ENCODE data around the gene GFRA4. TPM values are rescaled to one million over a fixed set of nuclear protein-coding genes. Genes with fewer than 3 reads are reported as not detected.

The GFRA4 gene
- total and polyA plus RNA-seq, 2 donors (not counting 3 experiments of a cell fraction or from before 2014, with no cell fraction given) = not detected

GRCh38 chr20:3689978-3690377, 26.8 kb upstream of the GFRA4 start:
- FAIRE-seq = no peak
- no peaks in the 10 kb centered on the region for H3K36me3 ChIP-seq (ENCODE audit: control insufficient read depth in 2 of 2, extremely low read depth in 1 of 2, insufficient read depth in 2 of 2, low read length in 2 of 2)
- H3K27ac ChIP-seq (ENCODE audit: insufficient read depth, low read depth, low read length) = no peak overlapping the region
- H3K4me3 ChIP-seq (replicated peaks in 1 of 3; ENCODE audit: insufficient read depth in 1 of 3, low read depth in 1 of 3, low read length in 3 of 3) = no peak overlapping the region
- H3K4me1 ChIP-seq (ENCODE audit: control insufficient read depth, extremely low read depth, insufficient read depth, low read length) = no peaks in the 10 kb centered on the region
- no peak overlapping the region for H2AFZ ChIP-seq (ENCODE audit: low read depth, low read length)
- no TSS peak for BruUV-seq (replicated peaks)
- H3K9me3 ChIP-seq (replicated peaks; ENCODE audit: control insufficient read depth, insufficient read depth, low read length) = no peaks in the 10 kb centered on the region
- no peaks in the 10 kb centered on the region for H4K20me1 ChIP-seq (replicated peaks; ENCODE audit: control insufficient read depth, extremely low read depth, insufficient read depth, low read length)
- ChIA-PET POLR2A (no interaction called here), CTCF (interaction anchor here (1.6 to 12.6 kb wide), 4 partner anchors 7 to 19 kb away, joined by 3 to 112 read pairs (median 23); no protein-coding TSS in a partner anchor)
- H3K79me2 ChIP-seq (ENCODE audit: control insufficient read depth, insufficient read depth, low read length) = no peaks in the 10 kb centered on the region
- H3K9ac ChIP-seq (replicated peaks; ENCODE audit: extremely low read depth, insufficient read depth, low read length) = no peak overlapping the region
- dilution Hi-C loops (cut with MboI; ENCODE audit: extremely low pct_ligation_motif_present, low sequenced_read_pairs) (no loop called here), intact Hi-C loops (cut with micrococcal nuclease) (no loop called here)
- no peak overlapping the region for H3K4me2 ChIP-seq (ENCODE audit: insufficient read depth, low read length)
- no peak for TF ChIP-seq GATA2 (IDR thresholded peaks at IDR 0.05; ENCODE audit: insufficient read depth, insufficient read length, low read depth, low read length)
- no peak for TF ChIP-seq EZH2 (IDR thresholded peaks at IDR 0.05; ENCODE audit: borderline replicate concordance, low read depth, low read length, severe bottlenecking)
- TF ChIP-seq CTCF (IDR thresholded peaks at IDR 0.05; ENCODE audit: extremely low read depth in 1 of 2, insufficient read depth in 1 of 2, low read depth in 1 of 2, low read length in 2 of 2) = no peak
- TF ChIP-seq MYC (IDR thresholded peaks at IDR 0.05; ENCODE audit: low read depth, low read length) = no peak
- no peak for TF ChIP-seq MAX (IDR thresholded peaks at IDR 0.05; ENCODE audit: insufficient read depth, insufficient read length)
- no peak for TF ChIP-seq POLR2AphosphoS5 (IDR thresholded peaks at IDR 0.05; ENCODE audit: insufficient read depth, low read depth, low read length)
- TF ChIP-seq FOS (IDR thresholded peaks at IDR 0.05; ENCODE audit: borderline replicate concordance, insufficient read depth, low read length) = no peak
- TF ChIP-seq JUN (IDR thresholded peaks at IDR 0.05; ENCODE audit: borderline replicate concordance, insufficient read depth, insufficient read length, low read depth) = no peak
- TF ChIP-seq POLR2A (IDR thresholded peaks at IDR 0.05; ENCODE audit: low read depth, low read length) = no peak
- peaks cover 14 to 16% of the 10 kb centered on the region in 2 experiments for H3K27me3 ChIP-seq (ENCODE audit: control insufficient read depth in 2 of 2, insufficient read depth in 2 of 2, low read length in 2 of 2)
- DNase-seq (ENCODE audit: low read depth, low spot score) = no peak
- no peaks in the 10 kb centered on the region for H3K9me1 ChIP-seq (replicated peaks; ENCODE audit: control insufficient read depth, extremely low read depth, insufficient read depth, low read length)

Data from endothelial cell of umbilical vein (primary cell).